H1 (cell line): ENCODE measurements around the gene DCLK1. TPM values are rescaled to one million over a fixed set of nuclear protein-coding genes. Genes with fewer than 3 reads are reported as not detected.

Source experiments
- CTCF ChIA-PET: fragments of 300-600 bp; sonication (Branson Sonifier 250); formaldehyde crosslinking; loops from one replicate; lab custom pipeline; 2021; ENCODE audit not compliant: partially characterized antibody; lab: Charles Lee
- POLR2A ChIA-PET: fragments of 300-600 bp; sonication (Branson Sonifier 250); formaldehyde crosslinking; loops from one replicate; lab custom pipeline; 2021; ENCODE audit warnings: inconsistent platforms; ENCODE audit not compliant: partially characterized antibody; lab: Charles Lee
- DNase-seq, 2 experiments: peaks; one replicate each; pipeline versions ENCODE4 v3.0.0 to v3.0.0-alpha.2; 2010 to 2022; ENCODE audit warnings: low spot score in 2 of 2, low read depth in 1 of 2, mixed read lengths in 1 of 2
- FAIRE-seq: peaks from 2 replicates; lab custom pipeline; 2011; peaks lifted over from hg19 to GRCh38; lab: Jason Lieb, UNC
- H2AFZ ChIP-seq: 2 replicates; pipeline ENCODE4 v1.8.1; 2012; ENCODE audit warnings: low read length, inconsistent platforms
- H2AK5ac ChIP-seq: 2 replicates; pipeline ENCODE4 v1.6.1; 2013; ENCODE audit warnings: low read depth, low read length
- H2BK120ac ChIP-seq: replicated peaks from 2 replicates; pipeline ENCODE3; 2013; ENCODE audit warnings: low read depth, low read length, inconsistent platforms
- H2BK12ac ChIP-seq: 2 replicates; pipeline ENCODE4 v1.6.1; 2013; ENCODE audit warnings: low read depth, low read length
- H2BK15ac ChIP-seq: 2 replicates; pipeline ENCODE4 v1.6.1; 2013; ENCODE audit warnings: low read length
- H2BK20ac ChIP-seq: 2 replicates; pipeline ENCODE4 v1.6.1; 2013; ENCODE audit warnings: low read length
- H2BK5ac ChIP-seq: 2 replicates; pipeline ENCODE4 v1.6.1; 2013; ENCODE audit warnings: low read depth, low read length
- H3K14ac ChIP-seq: 2 replicates; pipeline ENCODE4 v1.6.1; 2013; ENCODE audit warnings: inconsistent platforms; ENCODE audit not compliant: insufficient read length
- H3K18ac ChIP-seq: 2 replicates; pipeline ENCODE4 v1.6.1; 2013; ENCODE audit warnings: low read length; ENCODE audit errors: extremely low read depth
- H3K23ac ChIP-seq: 2 replicates; pipeline ENCODE4 v1.6.1; 2013; ENCODE audit warnings: inconsistent platforms; ENCODE audit not compliant: insufficient read length
- H3K23me2 ChIP-seq: 2 replicates; pipeline ENCODE4 v1.6.1; 2013; ENCODE audit warnings: low read depth, low read length
- H3K27ac ChIP-seq: 2 replicates; pipeline ENCODE4 v1.6.1; 2011; ENCODE audit warnings: low read depth, low read length, inconsistent platforms
- H3K27me3 ChIP-seq, 4 experiments: replicated peaks in 1 of 4; 1 replicate in 1 of 4; 2 replicates in 3 of 4; pipeline versions ENCODE4 v1.6.1 to v1.8.1; 2011 to 2013; ENCODE audit warnings: low read length in 3 of 4, mild to moderate bottlenecking in 3 of 4, inconsistent platforms in 2 of 4, mixed read lengths in 2 of 4, moderate library complexity in 1 of 4; ENCODE audit not compliant: control insufficient read depth in 3 of 4, insufficient read depth in 3 of 4; ENCODE audit errors: extremely low read depth in 1 of 4
- H3K36me3 ChIP-seq, 4 experiments: 2 replicates each; pipeline versions ENCODE4 v1.6.1 to v1.8.1; 2011 to 2013; ENCODE audit warnings: mild to moderate bottlenecking in 4 of 4, low read length in 3 of 4, moderate library complexity in 2 of 4, control low read depth in 1 of 4, inconsistent platforms in 1 of 4; ENCODE audit not compliant: insufficient read depth in 4 of 4, control insufficient read depth in 2 of 4
- H3K4ac ChIP-seq: replicated peaks from 2 replicates; pipeline ENCODE3; 2013; ENCODE audit warnings: low read length, low read depth, mixed read lengths, inconsistent platforms; ENCODE audit not compliant: insufficient read length
- H3K4me1 ChIP-seq, 4 experiments: replicated peaks in 1 of 4; 1 replicate in 1 of 4; 2 replicates in 3 of 4; pipeline versions ENCODE4 v1.6.1 to v1.8.1; 2011 to 2013; ENCODE audit warnings: low read length in 3 of 4, inconsistent platforms in 2 of 4, mixed read lengths in 1 of 4; ENCODE audit not compliant: insufficient read depth in 4 of 4, control insufficient read depth in 3 of 4
- H3K4me2 ChIP-seq, 2 experiments: 2 replicates each; pipeline versions ENCODE4 v1.6.1 to v1.8.1; 2011 to 2013; ENCODE audit warnings: low read depth in 2 of 2, low read length in 2 of 2, control low read depth in 1 of 2, inconsistent platforms in 1 of 2, mild to moderate bottlenecking in 1 of 2; ENCODE audit not compliant: insufficient read depth in 1 of 2
- H3K4me3 ChIP-seq, 4 experiments: fragments of 200-600, 300-600 bp in 1 of 4; sonication (generic), shearing (Covaris generic), sonication (Bioruptor Twin) in 1 of 4; 2 replicates each; pipeline versions ENCODE4 v1.5.1 to v1.8.1; 2011 to 2016; ENCODE audit warnings: low read length in 4 of 4, low read depth in 3 of 4, control low read depth in 2 of 4, inconsistent platforms in 2 of 4, mild to moderate bottlenecking in 2 of 4, mixed read lengths in 1 of 4, moderate library complexity in 1 of 4; ENCODE audit not compliant: insufficient read depth in 2 of 4; ENCODE audit errors: extremely low read depth in 1 of 4
- H3K56ac ChIP-seq: replicated peaks from 2 replicates; pipeline ENCODE3; 2013; ENCODE audit warnings: low read depth, mild to moderate bottlenecking, mixed read lengths, low read length, inconsistent platforms; ENCODE audit not compliant: insufficient read length
- H3K79me1 ChIP-seq: 2 replicates; pipeline ENCODE4 v1.6.1; 2013; ENCODE audit warnings: low read depth, low read length, control low read depth
- H3K79me2 ChIP-seq, 2 experiments: 2 replicates each; pipeline versions ENCODE4 v1.6.1 to v1.8.1; 2012 to 2013; ENCODE audit warnings: low read length in 2 of 2, mild to moderate bottlenecking in 2 of 2, inconsistent platforms in 1 of 2; ENCODE audit not compliant: insufficient read depth in 2 of 2, control insufficient read depth in 1 of 2
- H3K9ac ChIP-seq, 4 experiments: replicated peaks in 1 of 4; 1 replicate in 1 of 4; 2 replicates in 3 of 4; pipeline versions ENCODE4 v1.6.1 to v1.8.1; 2011 to 2013; ENCODE audit warnings: low read depth in 3 of 4, low read length in 3 of 4, control low read depth in 2 of 4, mild to moderate bottlenecking in 2 of 4, moderate library complexity in 2 of 4, inconsistent platforms in 1 of 4; ENCODE audit errors: extremely low read depth in 1 of 4
- H3K9me3 ChIP-seq, 2 experiments: 2 replicates each; pipeline versions ENCODE4 v1.6.1 to v1.8.1; 2012 to 2013; ENCODE audit warnings: mild to moderate bottlenecking in 2 of 2, moderate library complexity in 2 of 2, control low read depth in 1 of 2, inconsistent platforms in 1 of 2, low read depth in 1 of 2, low read length in 1 of 2, mixed read lengths in 1 of 2; ENCODE audit not compliant: insufficient read depth in 2 of 2
- H4K20me1 ChIP-seq, 2 experiments: replicated peaks in 1 of 2; 2 replicates each; pipeline versions ENCODE3 to v1.8.1; 2011 to 2013; ENCODE audit warnings: inconsistent platforms in 2 of 2, low read length in 2 of 2, mild to moderate bottlenecking in 1 of 2; ENCODE audit not compliant: insufficient read depth in 2 of 2, control insufficient read depth in 1 of 2
- H4K5ac ChIP-seq: 2 replicates; pipeline ENCODE4 v1.6.1; 2013; ENCODE audit warnings: low read length, low read depth, mixed read lengths, inconsistent platforms; ENCODE audit not compliant: insufficient read length
- H4K8ac ChIP-seq: 2 replicates; pipeline ENCODE4 v1.8.0; 2013; ENCODE audit warnings: mild to moderate bottlenecking, moderate library complexity, low read length, inconsistent platforms; ENCODE audit not compliant: insufficient read depth; ENCODE audit errors: extremely low read depth
- H4K91ac ChIP-seq: replicated peaks from 2 replicates; pipeline ENCODE3; 2013; ENCODE audit warnings: low read length, mixed read lengths, inconsistent platforms; ENCODE audit not compliant: insufficient read length
- BCL11A ChIP-seq, 2 experiments: IDR thresholded peaks; one replicate each; pipeline ENCODE4 v1.6.1; 2011; ENCODE audit warnings: low read depth in 2 of 2, low read length in 2 of 2, mild to moderate bottlenecking in 2 of 2
- CBX5 ChIP-seq: fragments of 300-800, 300-1000 bp; sonication (generic); IDR thresholded peaks from 2 replicates; pipeline ENCODE4 v1.7.1; 2016; ENCODE audit warnings: antibody characterized with exemption, low read length, low read depth
- E2F6 ChIP-seq: IDR thresholded peaks from 2 replicates; pipeline ENCODE4 v1.6.1; 2012; ENCODE audit warnings: inconsistent platforms
- KDM5A ChIP-seq: fragments of 200-600 bp; IDR thresholded peaks from 2 replicates; pipeline ENCODE4 v1.7.1; 2012; ENCODE audit warnings: mild to moderate bottlenecking, low read length, inconsistent platforms, mixed read lengths
- RFX5 ChIP-seq: IDR thresholded peaks from 2 replicates; pipeline ENCODE4 v1.6.1; 2011; ENCODE audit warnings: low read depth, low read length, improper control_type of control experiment, borderline replicate concordance
- SAP30 ChIP-seq: fragments of 300-600 bp; sonication (generic); IDR thresholded peaks from 2 replicates; pipeline ENCODE4 v1.7.1; 2012; ENCODE audit warnings: low read length, moderate library complexity, mild to moderate bottlenecking, inconsistent platforms; ENCODE audit not compliant: insufficient read depth, insufficient replicate concordance
- whole genome bisulfite sequencing, 2 experiments: shearing (Covaris generic) in 1 of 2; methylation state at CpG; one replicate each; pipeline versions ENCODE4 v1.1.6 to v1.1.7; 2013 to 2015; ENCODE audit warnings: low lambda C conversion rate in 2 of 2, mixed read lengths in 2 of 2, inconsistent platforms in 1 of 2, low coverage in 1 of 2, missing lambda C conversion rate in 1 of 2; ENCODE audit not compliant: insufficient replicate concordance in 2 of 2, insufficient coverage in 1 of 2, insufficient read length in 1 of 2; ENCODE audit errors: extremely low coverage in 1 of 2, missing lambda C conversion rate in 1 of 2; 5-methylcytosine and 5-hydroxymethylcytosine counted together
- polyA plus RNA-seq, 7 experiments: library from polyadenylated mRNA; depleted of rRNA in 3 of 7; stranded (reverse) in 5 of 7; unstranded in 2 of 7; fragments of >200 nt in 5 of 7; fragments of 200-250 nt in 2 of 7; gene quantifications; 1 replicate in 5 of 7; 2 replicates in 1 of 7; 4 replicates in 1 of 7; pipeline versions ENCODE4 v1.2.1 to v1.2.3, GENCODE V29; 2011 to 2013; ENCODE audit warnings: missing spikeins in 2 of 7, mixed read lengths in 2 of 7
- total RNA-seq: library from RNA; stranded (reverse); fragmentation: NEBNext Ultra II Directional; extraction: Animal tissue kit (Norgen Biotek cat#: 25700); gene quantifications from 2 replicates; pipeline ENCODE4 v1.2.1, GENCODE V29; 2021

DCLK1 gene
- total and polyA plus RNA-seq, 2 of the 8 experiments (the other 6 are each of a cell fraction or from before 2014, with no cell fraction given): 22.8 to 41.0 TPM

- Histone ChIP-seq H4K20me1 (no peaks in the 10 kb centered on the region), H2AFZ (no peak overlapping the region), H4K5ac (no peak overlapping the region), H3K79me1 (no peaks in the 10 kb centered on the region), H3K4me3 (no peak overlapping the region), H3K23ac (no peak overlapping the region), H2BK12ac (no peak overlapping the region), H3K23me2 (no peaks in the 10 kb centered on the region), H3K36me3 (no peaks in the 10 kb centered on the region), H3K14ac (no peak overlapping the region), H4K91ac (no peak overlapping the region), H4K8ac (no peak overlapping the region), H3K4me1 (peaks cover 0 to 3% (median 0%) of the 10 kb centered on the region in 4 experiments; a peak in 3 of 7 replicates), H3K27ac (no peak overlapping the region), H2AK5ac (no peak overlapping the region), H3K9ac (no peak overlapping the region), H3K79me2 (no peaks in the 10 kb centered on the region), H3K18ac (no peak overlapping the region), H3K4ac (no peak overlapping the region), H2BK120ac (no peak overlapping the region), H3K56ac (no peak overlapping the region), H2BK5ac (no peak overlapping the region), H3K27me3 (no peaks in the 10 kb centered on the region), H2BK15ac (no peak overlapping the region), H3K4me2 (no peak overlapping the region), H2BK20ac (no peak overlapping the region), H3K9me3 (no peaks in the 10 kb centered on the region)
- FAIRE-seq (no peak), DNase-seq (no peak)
- TF ChIP-seq E2F6 (no peak), CBX5 (no peak), RFX5 (no peak), KDM5A (no peak), SAP30 (no peak), BCL11A (IDR thresholded peaks at IDR 0.05; ENCODE audit: low read depth in 2 of 2, low read length in 2 of 2) (no peak)
- POLR2A ChIA-PET: no interaction called here
- CTCF ChIA-PET: interaction anchor here (0.7 to 1.6 kb wide), 2 partner anchors 24 to 142 kb away, joined by 3 read pairs; partner anchors contain the start of gene SOHLH2
- 94% methylated on average over 4 of the region's 4 CpGs; no CpG with 5 or more reads in 1 of the 2 experiments for WGBS, 2 experiments
Measured at GRCh38 chr13:36072152-36072935, 58.8 kb downstream of the DCLK1 start.
